GM10266 (cell line): ENCODE measurements around the gene ZNF778.
A peak's percentile ranks its signal among the peaks of the same experiment; 100 is the strongest.
"Not testable (repeated sequence)": the region's sequence is repeated elsewhere in the genome, so short reads cannot be mapped to it uniquely, and the experiment has no call there.

Experiments
- DNase-seq: peaks from one replicate; pipeline ENCODE4 v3.0.0; 2012; ENCODE audit errors: extremely low spot score
- TF ChIP-seq, protein P1 (sequence below): IDR thresholded peaks from 2 replicates; pipeline ENCODE4 v1.5.1; 2012; ENCODE audit warnings: mild to moderate bottlenecking, low read depth; ENCODE audit not compliant: control insufficient read depth, insufficient read depth; ENCODE audit errors: missing control alignments

Gene ZNF778

DNA sequence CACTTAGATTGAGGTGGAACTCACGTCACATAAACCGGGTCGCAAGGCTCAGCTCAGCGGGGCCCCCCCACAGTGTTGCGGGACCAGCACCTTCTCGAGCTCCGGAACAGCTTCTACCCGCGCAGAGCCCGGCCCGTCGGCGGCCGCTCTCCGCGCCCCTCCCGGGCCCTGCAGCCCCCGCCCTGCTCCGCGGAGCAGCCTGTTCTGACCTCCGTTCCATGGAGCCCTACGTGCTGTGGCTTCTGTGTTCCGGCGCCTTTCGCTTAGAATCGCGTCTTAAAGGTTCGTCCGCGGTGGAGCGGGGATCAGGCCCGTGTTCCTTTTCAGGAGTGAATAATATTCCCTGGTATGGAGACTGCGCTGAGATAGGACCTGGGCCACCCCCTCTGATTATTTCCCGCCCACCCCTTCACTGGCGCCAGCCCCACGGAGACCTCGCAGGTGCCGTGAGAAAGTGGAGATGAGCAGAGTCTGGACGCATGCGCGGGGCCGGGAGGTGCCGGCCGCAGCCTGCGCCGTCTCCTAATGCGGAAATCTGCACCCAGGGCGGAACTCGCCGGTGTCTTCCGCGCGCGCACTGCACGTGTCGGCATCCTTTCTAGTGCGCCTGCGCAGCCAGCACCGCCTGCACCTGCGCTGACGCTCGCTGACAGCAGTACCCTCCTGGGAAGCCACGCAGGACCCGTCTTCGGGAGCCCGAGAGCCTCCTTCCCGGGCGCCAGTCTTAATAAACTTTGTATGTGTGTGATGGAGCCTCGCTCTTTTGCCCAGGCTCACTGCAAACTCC lies 30.9 kb downstream of the ZNF778 start:
- no peak for DNase-seq
- TF ChIP-seq, protein P1, sequence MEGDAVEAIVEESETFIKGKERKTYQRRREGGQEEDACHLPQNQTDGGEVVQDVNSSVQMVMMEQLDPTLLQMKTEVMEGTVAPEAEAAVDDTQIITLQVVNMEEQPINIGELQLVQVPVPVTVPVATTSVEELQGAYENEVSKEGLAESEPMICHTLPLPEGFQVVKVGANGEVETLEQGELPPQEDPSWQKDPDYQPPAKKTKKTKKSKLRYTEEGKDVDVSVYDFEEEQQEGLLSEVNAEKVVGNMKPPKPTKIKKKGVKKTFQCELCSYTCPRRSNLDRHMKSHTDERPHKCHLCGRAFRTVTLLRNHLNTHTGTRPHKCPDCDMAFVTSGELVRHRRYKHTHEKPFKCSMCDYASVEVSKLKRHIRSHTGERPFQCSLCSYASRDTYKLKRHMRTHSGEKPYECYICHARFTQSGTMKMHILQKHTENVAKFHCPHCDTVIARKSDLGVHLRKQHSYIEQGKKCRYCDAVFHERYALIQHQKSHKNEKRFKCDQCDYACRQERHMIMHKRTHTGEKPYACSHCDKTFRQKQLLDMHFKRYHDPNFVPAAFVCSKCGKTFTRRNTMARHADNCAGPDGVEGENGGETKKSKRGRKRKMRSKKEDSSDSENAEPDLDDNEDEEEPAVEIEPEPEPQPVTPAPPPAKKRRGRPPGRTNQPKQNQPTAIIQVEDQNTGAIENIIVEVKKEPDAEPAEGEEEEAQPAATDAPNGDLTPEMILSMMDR = no peak

DNA sequence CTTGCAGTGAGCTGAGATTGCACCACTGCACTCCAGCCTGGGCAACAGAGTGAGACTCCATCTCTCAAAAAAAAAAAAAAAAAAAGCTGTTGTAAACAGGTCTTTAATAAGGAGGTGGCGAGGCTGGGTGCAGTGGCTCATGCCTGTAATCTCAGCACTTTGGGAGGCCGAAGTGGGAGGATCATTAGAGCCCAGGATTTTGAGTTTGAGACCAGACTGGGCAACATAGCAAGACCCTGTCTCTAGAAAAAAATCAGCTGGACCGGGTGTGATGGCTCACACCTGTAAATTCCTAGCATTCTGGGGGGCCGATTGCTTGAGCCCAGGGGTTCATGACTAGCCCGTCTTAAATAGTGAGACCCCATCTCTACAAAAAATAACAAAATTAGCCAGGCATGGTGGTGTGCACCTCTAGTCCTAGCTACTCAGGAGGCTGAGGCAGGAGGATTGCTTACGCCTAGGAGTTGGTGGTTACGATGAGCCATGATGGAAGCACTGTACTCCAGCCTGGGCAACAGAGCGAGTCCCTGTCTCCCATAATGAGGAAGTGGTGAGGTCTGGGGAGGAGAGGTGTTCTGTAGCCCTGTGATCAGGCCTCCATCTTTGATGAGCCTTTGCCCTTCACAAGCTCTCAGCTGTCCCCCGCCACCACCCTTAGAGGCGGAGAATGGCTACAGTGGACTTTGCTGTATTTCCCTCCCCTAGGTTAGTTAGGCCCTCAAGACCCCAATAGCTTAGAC lies 36.2 kb downstream of the ZNF778 start:
- TF ChIP-seq, protein P1 = no peak
- peak; percentile 31 for DNase-seq

DNA sequence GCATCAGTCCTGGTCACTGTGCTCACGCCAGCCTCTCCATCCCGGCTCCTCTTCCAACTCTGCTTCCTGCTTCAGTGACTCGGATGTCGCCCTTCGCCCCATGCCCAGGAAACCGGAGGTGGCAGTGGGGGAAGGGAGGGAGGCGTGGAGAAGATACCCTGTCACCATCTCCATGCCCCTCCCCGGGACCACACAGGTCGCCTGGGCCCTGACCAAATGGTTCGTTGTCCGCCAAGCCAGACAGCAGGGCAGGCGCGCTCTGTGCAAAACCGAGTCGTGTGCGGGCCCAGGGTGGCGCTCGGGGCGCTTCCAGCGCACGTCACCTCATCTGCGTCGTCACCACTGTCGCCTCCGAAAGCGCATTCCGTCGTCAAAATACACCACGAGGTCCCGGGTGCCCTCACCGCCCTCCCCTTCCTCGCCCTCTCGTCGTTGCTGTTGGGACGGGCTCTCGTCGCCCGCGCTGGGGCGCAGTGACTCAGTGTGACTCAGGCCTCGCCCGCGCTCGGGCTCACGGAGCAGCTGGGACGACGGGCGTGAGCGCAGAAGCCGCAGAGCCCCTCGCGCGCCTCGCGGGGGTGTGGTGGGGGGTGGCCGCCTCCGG lies 39.2 kb downstream of the ZNF778 start:
- DNase-seq = peak; percentile 43
- TF ChIP-seq, protein P1 = peak; percentile 1

DNA sequence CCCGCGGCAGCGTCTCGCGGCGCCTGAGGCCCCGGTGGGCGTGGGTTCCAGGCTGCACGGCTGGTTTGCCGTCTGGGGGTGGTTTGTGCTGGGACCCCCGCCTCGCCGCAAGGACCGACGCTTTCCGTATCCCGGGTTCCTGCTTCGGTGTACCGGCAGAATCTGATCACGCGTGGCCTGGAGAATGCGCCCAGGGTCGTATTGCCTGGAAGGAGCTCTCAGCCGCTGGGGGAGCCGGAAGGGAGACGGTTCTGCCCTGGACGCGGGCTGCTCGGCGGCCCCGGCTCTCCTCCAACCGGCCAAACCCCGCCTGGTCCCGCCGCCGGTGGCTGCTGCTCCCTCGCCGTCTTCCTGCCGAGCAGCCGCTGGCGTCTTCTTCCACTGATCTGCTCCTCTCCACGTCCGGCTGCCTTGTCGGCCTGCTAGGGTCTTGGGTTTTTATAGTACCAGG lies 39.8 kb downstream of the ZNF778 start:
- TF ChIP-seq, protein P1 = no peak
- peak; percentile 24 for DNase-seq

DNA sequence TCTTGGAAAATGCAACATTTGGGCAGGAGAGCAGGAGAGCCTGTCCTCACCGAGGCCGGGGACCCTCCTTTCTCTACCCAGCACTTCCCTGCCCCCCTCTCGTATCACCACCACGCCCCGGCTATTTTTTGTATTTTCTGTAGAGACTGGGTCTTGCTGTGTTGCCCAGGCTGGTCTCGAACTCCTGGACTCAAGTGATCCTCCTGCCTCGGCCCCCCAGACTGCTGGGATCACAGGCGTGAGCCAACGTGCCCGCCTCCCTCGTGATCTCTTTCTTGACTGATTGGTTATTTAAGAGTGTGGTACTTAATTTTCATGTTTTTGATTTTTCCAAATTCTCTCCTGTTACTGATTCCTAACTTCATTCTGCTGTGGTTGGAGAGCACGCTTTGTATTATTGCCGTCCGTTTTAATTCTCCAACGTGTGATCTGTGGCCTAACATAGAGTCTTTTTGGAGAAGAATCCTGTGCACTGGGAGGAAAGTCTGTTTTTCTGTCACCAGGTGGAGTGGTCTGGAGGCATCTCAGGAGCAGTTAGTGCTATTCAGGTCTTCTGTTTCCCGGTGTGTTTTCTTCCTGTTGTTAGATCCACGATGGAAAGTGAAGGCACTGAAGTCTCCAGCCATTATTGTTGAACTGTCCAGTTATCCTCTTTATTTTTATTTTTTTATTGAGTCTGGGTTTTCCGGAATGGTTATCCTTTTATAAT lies 40.4 kb downstream of the ZNF778 start:
- peak; percentile 34 for DNase-seq
- TF ChIP-seq, protein P1 = no peak

DNA sequence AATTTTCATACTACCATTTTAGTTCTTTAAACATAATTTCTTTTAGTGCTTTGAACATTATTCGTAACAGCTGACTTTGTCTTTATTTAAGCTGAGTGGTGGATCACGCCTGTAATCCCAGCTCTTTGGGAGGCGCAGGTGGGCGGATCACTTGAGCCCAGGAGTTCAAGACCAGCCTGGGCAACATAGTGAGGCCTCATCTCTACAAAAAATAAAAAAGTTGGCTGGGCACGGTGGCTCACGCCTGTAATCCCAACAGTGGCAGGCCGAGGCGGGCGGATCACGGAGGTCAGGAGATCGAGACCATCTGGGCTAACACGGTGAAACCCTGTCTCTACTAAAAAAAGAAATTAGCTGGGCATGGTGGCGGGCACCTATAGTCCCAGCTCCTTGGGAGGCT lies 42.4 kb downstream of the ZNF778 start:
- DNase-seq = not testable (repeated sequence)
